Measurements from ENCODE around the gene KRTAP3-2. TPM values are rescaled to one million over a fixed set of nuclear protein-coding genes. Genes with fewer than 3 reads are reported as not detected.

KRTAP3-2 gene
- total RNA-seq, 1 experiment from 2014 or later: not detected

DNA sequence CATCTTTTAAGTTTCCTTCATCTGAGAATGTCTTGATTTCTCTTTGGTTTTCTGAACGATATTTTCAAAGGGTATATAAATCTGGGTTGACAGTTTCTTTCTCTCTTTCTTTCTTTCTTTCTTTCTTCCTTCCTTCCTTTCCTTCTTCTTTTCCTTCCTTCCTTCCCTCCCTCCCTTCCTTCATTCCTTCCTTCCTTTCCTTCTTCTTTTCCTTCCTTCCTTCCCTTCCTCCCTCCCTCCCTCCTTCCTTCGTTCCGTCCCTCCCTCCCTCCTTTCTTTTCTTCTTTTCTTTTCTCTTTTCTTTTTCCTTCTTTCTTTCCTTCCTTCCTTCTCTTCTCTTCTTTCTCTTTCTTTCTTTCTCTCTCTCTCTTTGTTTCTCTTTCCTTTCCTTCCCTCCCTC lies 25.3 kb downstream of the KRTAP3-2 start:
- no peak overlapping the region for H3K56ac ChIP-seq (ENCODE audit: insufficient read length, low read depth, low read length)
- 100% methylated on average over 2 of the region's 3 CpGs for WGBS (ENCODE audit: extremely low coverage, insufficient read length, low lambda C conversion rate)
- H2AK5ac ChIP-seq (ENCODE audit: insufficient read length, low read length): no peak overlapping the region
- no peak overlapping the region for H3K14ac ChIP-seq (ENCODE audit: insufficient read depth, low read length)
- H3K79me2 ChIP-seq (ENCODE audit: insufficient read depth, low read length): no peaks in the 10 kb centered on the region
- no peak overlapping the region for H2BK120ac ChIP-seq (ENCODE audit: low read depth, low read length, poor library complexity, severe bottlenecking)
- no peak overlapping the region for H2BK20ac ChIP-seq (ENCODE audit: low read depth, low read length, poor library complexity, severe bottlenecking)
- H4K91ac ChIP-seq (ENCODE audit: insufficient read length, low read depth, low read length): no peak overlapping the region
- H3K4me1 Mint-ChIP-seq: peaks cover 0 to under 1% of the 10 kb centered on the region in 2 experiments; a peak in 1 of 4 replicates
- H3K9me3 Mint-ChIP-seq: peaks cover 0 to 3% of the 10 kb centered on the region in 2 experiments; a peak in 1 of 5 replicates
- H3K4ac ChIP-seq (ENCODE audit: low read depth, low read length): no peak overlapping the region
- no peaks in the 10 kb centered on the region for H3K27me3 ChIP-seq (ENCODE audit: insufficient read depth, low read length)
- H3K4me2 ChIP-seq (ENCODE audit: insufficient read depth, insufficient read length, low read length): no peak overlapping the region
- no peaks in the 10 kb centered on the region for H3K23me2 ChIP-seq (ENCODE audit: insufficient read length, low read depth, low read length, poor library complexity, severe bottlenecking)
- no peak for DNase-seq
- no peak overlapping the region for H3T11ph ChIP-seq (ENCODE audit: low read length)
- no peak overlapping the region for H3K27ac Mint-ChIP-seq
- no peak overlapping the region for H3K27ac ChIP-seq (ENCODE audit: insufficient read length, low read depth, low read length)
- TF ChIP-seq, protein P1, sequence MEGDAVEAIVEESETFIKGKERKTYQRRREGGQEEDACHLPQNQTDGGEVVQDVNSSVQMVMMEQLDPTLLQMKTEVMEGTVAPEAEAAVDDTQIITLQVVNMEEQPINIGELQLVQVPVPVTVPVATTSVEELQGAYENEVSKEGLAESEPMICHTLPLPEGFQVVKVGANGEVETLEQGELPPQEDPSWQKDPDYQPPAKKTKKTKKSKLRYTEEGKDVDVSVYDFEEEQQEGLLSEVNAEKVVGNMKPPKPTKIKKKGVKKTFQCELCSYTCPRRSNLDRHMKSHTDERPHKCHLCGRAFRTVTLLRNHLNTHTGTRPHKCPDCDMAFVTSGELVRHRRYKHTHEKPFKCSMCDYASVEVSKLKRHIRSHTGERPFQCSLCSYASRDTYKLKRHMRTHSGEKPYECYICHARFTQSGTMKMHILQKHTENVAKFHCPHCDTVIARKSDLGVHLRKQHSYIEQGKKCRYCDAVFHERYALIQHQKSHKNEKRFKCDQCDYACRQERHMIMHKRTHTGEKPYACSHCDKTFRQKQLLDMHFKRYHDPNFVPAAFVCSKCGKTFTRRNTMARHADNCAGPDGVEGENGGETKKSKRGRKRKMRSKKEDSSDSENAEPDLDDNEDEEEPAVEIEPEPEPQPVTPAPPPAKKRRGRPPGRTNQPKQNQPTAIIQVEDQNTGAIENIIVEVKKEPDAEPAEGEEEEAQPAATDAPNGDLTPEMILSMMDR (conservative IDR thresholded peaks at IDR 0.05): no peak
- no peaks in the 10 kb centered on the region for H3K4me1 ChIP-seq (ENCODE audit: insufficient read depth, low read length)
- H3K9ac ChIP-seq (ENCODE audit: extremely low read depth, insufficient read length, low read length): no peak overlapping the region
- H4K8ac ChIP-seq (replicated peaks; ENCODE audit: insufficient read length, low read depth, low read length): no peak overlapping the region
- no peaks in the 10 kb centered on the region for H3K9me3 ChIP-seq (ENCODE audit: control insufficient read depth, low read depth, low read length)
- H2AFZ ChIP-seq (ENCODE audit: low read length): no peak overlapping the region
- no peak overlapping the region for H4K5ac ChIP-seq (ENCODE audit: insufficient read length, low read depth, low read length)
- H3K36me3 Mint-ChIP-seq (ENCODE audit: insufficient read depth in 1 of 3, low read depth in 3 of 3): 0 out of 7 replicates have a peak, but pooled peaks cover 0 to 3% (median 0%) of the 10 kb centered on the region in 3 experiments
- no peak overlapping the region for H2BK12ac ChIP-seq (ENCODE audit: insufficient read length, low read depth, low read length)
- H4K20me1 ChIP-seq (ENCODE audit: control insufficient read depth, insufficient read depth, insufficient read length): no peaks in the 10 kb centered on the region
- H2BK15ac ChIP-seq (ENCODE audit: low read depth, low read length): no peak overlapping the region
- no peak overlapping the region for H3K23ac ChIP-seq (ENCODE audit: insufficient read length, low read depth, low read length)
- no peak overlapping the region for H3K18ac ChIP-seq (ENCODE audit: insufficient read length, low read depth, low read length)
- H2BK5ac ChIP-seq (ENCODE audit: insufficient read length, low read length): no peak overlapping the region
- H3K79me1 ChIP-seq (ENCODE audit: insufficient read depth, low read depth, low read length, poor library complexity, severe bottlenecking): no peaks in the 10 kb centered on the region
- H3K4me3 Mint-ChIP-seq: no peak overlapping the region
- no peaks in the 10 kb centered on the region; the same call in 1 of the 2 replicates for H3K27me3 Mint-ChIP-seq (ENCODE audit: low read depth)
